Gastroesophageal sphincter (tissue), 3 donors: ENCODE data around the gene GSX2.
"Not testable (repeated sequence)": the region's sequence is repeated elsewhere in the genome, so short reads cannot be mapped to it uniquely, and the experiment has no call there.

Experiments used
- CTCF ChIP-seq, 4 experiments: fragments of 200-600 bp in 2 of 4; fragments of 450-650 bp in 2 of 4; sonication (generic) in 1 of 4; IDR thresholded peaks; one replicate each; pipeline ENCODE4 v1.5.1; 2017 to 2019; ENCODE audit warnings: antibody characterized with exemption in 4 of 4, mild to moderate bottlenecking in 2 of 4, moderate library complexity in 2 of 4
- EP300 ChIP-seq: sonication (generic); formaldehyde crosslinking; IDR thresholded peaks from one replicate; pipeline ENCODE4 v1.6.1; 2017; ENCODE audit warnings: antibody characterized with exemption, mild to moderate bottlenecking
- POLR2A ChIP-seq, 2 donors: fragments of 450-650 bp; IDR thresholded peaks; one replicate each; pipeline ENCODE4 v1.6.1; 2017; ENCODE audit warnings: antibody characterized with exemption in 2 of 2, mild to moderate bottlenecking in 2 of 2, moderate library complexity in 1 of 2

DNA sequence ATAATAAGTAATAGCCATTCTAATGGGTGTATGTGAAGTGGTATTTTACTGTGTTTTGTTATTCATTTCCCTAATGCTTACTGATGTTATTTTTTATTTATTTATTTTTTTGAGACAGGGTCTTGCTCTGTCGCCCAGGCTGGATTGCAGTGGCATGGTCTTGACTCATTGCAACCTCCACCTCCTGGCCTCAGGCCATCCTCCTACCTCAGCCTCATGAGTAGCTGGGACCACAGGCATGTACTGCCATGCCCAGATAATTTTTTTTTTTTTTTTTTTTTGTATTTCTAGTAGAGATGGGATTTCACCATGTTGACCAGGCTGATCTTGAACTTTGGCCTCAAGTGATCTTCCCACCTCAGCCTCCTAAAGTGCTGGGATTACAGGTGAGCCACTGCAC is 13.2 kb downstream of the GSX2 start:
- TF ChIP-seq CTCF (IDR thresholded peaks at IDR 0.05); POLR2A (IDR thresholded peaks at IDR 0.05); EP300: not testable (repeated sequence)
